ENCODE results near the gene OXTR. TPM values are rescaled to one million over a fixed set of nuclear protein-coding genes. Genes with fewer than 3 reads are reported as not detected.

OXTR gene
- total and polyA plus RNA-seq, 8 donors, result 0.73 to 1.1 TPM; not detected in 6

DNA sequence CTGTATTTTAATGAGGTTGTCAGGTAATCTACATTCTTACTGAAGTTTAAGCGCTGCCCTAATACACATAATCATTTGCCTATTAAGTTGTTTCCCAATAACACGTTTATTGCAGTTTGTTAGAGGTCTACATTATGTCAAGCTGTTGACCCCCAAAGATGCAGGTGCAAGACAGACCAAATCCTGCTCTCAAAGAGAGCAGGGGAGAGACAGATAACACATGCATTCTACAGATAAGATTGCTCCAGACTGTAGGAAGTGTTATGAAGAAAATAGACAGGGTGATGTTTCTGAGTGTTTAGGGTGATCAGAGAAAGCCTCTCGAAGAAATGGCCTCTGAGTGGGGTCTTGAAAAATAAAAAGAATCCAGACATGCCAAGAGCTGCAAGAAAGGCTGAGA, 24.8 kb upstream of the OXTR start:
- intact Hi-C loops (cut with DNase I; ENCODE audit: low total_unique reads), result no loop called here
- TF ChIP-seq POLR2A (IDR thresholded peaks at IDR 0.05) (no peak), EP300 (IDR thresholded peaks at IDR 0.05) (no peak), POLR2AphosphoS5 (IDR thresholded peaks at IDR 0.05) (no peak)
- TF ChIP-seq, protein P1, sequence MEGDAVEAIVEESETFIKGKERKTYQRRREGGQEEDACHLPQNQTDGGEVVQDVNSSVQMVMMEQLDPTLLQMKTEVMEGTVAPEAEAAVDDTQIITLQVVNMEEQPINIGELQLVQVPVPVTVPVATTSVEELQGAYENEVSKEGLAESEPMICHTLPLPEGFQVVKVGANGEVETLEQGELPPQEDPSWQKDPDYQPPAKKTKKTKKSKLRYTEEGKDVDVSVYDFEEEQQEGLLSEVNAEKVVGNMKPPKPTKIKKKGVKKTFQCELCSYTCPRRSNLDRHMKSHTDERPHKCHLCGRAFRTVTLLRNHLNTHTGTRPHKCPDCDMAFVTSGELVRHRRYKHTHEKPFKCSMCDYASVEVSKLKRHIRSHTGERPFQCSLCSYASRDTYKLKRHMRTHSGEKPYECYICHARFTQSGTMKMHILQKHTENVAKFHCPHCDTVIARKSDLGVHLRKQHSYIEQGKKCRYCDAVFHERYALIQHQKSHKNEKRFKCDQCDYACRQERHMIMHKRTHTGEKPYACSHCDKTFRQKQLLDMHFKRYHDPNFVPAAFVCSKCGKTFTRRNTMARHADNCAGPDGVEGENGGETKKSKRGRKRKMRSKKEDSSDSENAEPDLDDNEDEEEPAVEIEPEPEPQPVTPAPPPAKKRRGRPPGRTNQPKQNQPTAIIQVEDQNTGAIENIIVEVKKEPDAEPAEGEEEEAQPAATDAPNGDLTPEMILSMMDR (IDR thresholded peaks at IDR 0.05), result no peak
- Histone ChIP-seq H3K4me1 (no peaks in the 10 kb centered on the region), H3K27me3 (no peaks in the 10 kb centered on the region), H3K36me3 (no peaks in the 10 kb centered on the region), H3K4me3 (no peak overlapping the region), H3K9me3 (peaks cover 0 to 8% (median 5%) of the 10 kb centered on the region in 4 donors), H3K27ac (no peak overlapping the region)
- 82 to 89% (median 85%) methylated on average over 3 of the region's 3 CpGs for WGBS, 5 donors
- DNase-seq, result no peak

DNA sequence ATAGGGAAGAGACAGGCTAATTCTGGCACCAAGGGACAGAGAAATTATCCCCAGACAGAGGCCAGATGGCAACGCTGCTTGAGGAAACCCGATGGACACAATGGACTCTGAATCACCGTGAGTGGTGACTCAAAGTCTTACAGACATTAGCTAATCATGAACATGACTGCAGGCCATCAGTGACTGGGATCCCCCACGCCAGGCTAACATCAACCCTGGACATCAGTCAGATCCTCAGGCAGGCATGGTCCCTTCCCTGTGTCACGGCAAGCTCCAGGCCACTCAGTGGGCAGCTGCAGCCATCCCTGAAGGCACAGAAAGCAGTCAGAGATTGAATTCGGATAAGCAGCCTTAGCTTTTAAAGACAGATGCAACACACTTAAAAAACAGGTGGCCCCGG, 23.8 kb upstream of the OXTR start:
- no peaks in the 10 kb centered on the region for H3K4me1 ChIP-seq
- H3K4me3 ChIP-seq, result no peak overlapping the region
- H3K9me3 ChIP-seq, result peaks cover 0 to 16% (median 7%) of the 10 kb centered on the region in 4 donors
- 82 to 91% (median 87%) methylated on average over 7 of the region's 7 CpGs for WGBS, 5 donors
- H3K27ac ChIP-seq, result no peak overlapping the region
- TF ChIP-seq EP300 (IDR thresholded peaks at IDR 0.05) (no peak), POLR2A (IDR thresholded peaks at IDR 0.05) (no peak), POLR2AphosphoS5 (IDR thresholded peaks at IDR 0.05) (no peak)
- TF ChIP-seq, protein P1 (IDR thresholded peaks at IDR 0.05), result no peak
- intact Hi-C loops (cut with DNase I; ENCODE audit: low total_unique reads), result no loop called here
- H3K27me3 ChIP-seq, result no peaks in the 10 kb centered on the region
- DNase-seq, result no peak
- H3K36me3 ChIP-seq, result no peaks in the 10 kb centered on the region

DNA sequence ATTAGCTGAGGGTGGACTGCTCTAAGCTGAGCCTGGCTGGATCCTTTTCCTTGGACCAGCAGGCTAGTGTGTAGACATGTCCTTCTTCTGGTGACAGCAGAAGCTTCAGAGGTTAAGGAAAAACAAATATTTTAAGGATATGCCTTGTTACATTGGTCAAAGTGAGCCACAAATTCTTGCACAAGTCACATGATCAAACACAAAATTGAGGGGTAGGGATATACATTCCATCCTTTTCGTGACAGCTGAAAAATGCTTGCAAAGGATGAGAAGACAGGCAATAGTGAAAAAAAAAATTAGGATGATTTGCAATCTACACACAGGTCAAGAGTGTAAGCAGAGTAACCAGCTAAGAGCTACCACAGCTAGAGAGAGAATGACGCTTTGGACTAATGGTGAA, 21.1 kb upstream of the OXTR start:
- TF ChIP-seq POLR2AphosphoS5 (IDR thresholded peaks at IDR 0.05) (no peak), POLR2A (IDR thresholded peaks at IDR 0.05) (no peak), EP300 (IDR thresholded peaks at IDR 0.05) (no peak)
- TF ChIP-seq, protein P1 (IDR thresholded peaks at IDR 0.05), result no peak
- no peaks in the 10 kb centered on the region for H3K4me1 ChIP-seq

DNA sequence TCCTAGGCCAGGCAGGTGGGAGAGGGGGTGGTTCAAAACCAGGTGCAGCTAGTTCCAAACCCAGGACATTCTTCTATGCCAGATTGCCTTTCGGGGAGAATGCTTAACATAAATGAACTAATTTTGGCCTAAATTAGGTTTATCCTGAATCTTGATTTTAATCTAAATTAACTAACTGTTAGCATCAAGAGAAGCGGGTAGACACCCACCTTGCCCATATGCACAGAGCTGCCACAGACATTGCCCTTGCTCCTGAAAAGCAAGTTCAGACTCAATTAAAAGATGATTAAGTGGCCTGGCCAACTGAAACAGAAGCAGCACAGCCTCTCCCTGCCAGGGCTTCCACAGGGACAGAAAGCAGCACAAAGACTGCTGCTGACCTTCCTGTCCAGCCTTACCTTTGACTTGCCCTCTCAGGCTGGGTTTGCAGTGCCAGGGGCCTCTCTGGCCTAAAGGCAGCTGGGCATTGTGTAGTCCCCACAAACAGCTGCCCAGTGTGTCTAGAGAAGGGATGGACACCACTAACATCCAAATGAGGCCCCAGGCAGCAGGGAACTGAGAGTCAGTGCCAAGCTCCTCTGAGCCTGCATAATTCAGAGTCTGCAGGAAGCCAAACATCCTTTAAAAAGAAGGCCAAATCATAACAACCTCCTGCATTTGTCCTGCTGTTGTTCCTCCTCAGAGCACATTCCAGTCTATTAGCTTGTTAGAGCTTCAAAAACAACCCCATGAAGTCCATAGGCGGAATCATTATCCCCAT, 15.4 kb upstream of the OXTR start:
- intact Hi-C loops (cut with DNase I; ENCODE audit: low total_unique reads), result no loop called here

More for the DNA sequence above, 21.1 kb upstream of the OXTR start:
- Histone ChIP-seq H3K4me3 (no peak overlapping the region), H3K27me3 (no peaks in the 10 kb centered on the region), H3K27ac (no peak overlapping the region), H3K36me3 (no peaks in the 10 kb centered on the region), H3K9me3 (peaks cover 0 to 16% (median 7%) of the 10 kb centered on the region in 4 donors)
- DNase-seq, result no peak
- 79 to 92% (median 84%) methylated on average over 2 of the region's 2 CpGs for WGBS, 5 donors
- intact Hi-C loops (cut with DNase I; ENCODE audit: low total_unique reads), result no loop called here

More for the DNA sequence above, 15.4 kb upstream of the OXTR start:
- Histone ChIP-seq H3K36me3 (no peaks in the 10 kb centered on the region), H3K27ac (no peak overlapping the region), H3K27me3 (no peaks in the 10 kb centered on the region), H3K4me3 (no peak overlapping the region), H3K4me1 (no peaks in the 10 kb centered on the region), H3K9me3 (peaks cover 0 to 13% (median 4%) of the 10 kb centered on the region in 4 donors)
- TF ChIP-seq, protein P1 (IDR thresholded peaks at IDR 0.05), result no peak
- TF ChIP-seq POLR2AphosphoS5 (IDR thresholded peaks at IDR 0.05) (no peak), POLR2A (IDR thresholded peaks at IDR 0.05) (no peak), EP300 (IDR thresholded peaks at IDR 0.05) (no peak)
- DNase-seq, result no peak
- 69 to 92% (median 86%) methylated on average over 3 of the region's 3 CpGs for WGBS, 5 donors
